Measurements from ENCODE around the gene WDR53.
"Not testable (repeated sequence)": the region's sequence is repeated elsewhere in the genome, so short reads cannot be mapped to it uniquely, and the experiment has no call there.

The WDR53 gene

GRCh38 chr3:196514913-196515621 lies 53.3 kb downstream of the WDR53 start, which contains the start of gene SMCO1:
Gene SMCO1, minus strand, starts transcription at chr3:196515346. Its CDS starts 137 bp downstream, at chr3:196515209.
- DNase-seq: no peak

DNA sequence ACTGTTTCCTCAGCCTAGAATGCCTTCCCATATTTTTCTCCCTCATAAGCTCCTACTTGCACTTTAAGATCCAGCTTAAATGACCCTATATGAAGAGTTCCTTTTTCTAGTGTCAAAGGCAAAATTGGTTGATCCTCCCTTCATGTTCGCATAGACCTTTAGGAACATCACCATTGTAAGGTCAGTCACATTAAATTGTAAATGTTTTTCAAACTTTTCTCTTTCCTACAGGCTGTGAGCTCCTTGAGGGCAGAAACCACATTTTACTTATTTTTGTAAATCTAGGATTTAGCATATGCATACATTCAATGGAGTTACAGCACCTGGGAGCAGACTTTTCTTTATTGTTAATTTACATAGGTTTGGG lies 54.0 kb downstream of the WDR53 start:
- DNase-seq: no peak

- DNase-seq: no peak
Measured at GRCh38 chr3:196513697-196514349, 54.5 kb downstream of the WDR53 start.

DNA sequence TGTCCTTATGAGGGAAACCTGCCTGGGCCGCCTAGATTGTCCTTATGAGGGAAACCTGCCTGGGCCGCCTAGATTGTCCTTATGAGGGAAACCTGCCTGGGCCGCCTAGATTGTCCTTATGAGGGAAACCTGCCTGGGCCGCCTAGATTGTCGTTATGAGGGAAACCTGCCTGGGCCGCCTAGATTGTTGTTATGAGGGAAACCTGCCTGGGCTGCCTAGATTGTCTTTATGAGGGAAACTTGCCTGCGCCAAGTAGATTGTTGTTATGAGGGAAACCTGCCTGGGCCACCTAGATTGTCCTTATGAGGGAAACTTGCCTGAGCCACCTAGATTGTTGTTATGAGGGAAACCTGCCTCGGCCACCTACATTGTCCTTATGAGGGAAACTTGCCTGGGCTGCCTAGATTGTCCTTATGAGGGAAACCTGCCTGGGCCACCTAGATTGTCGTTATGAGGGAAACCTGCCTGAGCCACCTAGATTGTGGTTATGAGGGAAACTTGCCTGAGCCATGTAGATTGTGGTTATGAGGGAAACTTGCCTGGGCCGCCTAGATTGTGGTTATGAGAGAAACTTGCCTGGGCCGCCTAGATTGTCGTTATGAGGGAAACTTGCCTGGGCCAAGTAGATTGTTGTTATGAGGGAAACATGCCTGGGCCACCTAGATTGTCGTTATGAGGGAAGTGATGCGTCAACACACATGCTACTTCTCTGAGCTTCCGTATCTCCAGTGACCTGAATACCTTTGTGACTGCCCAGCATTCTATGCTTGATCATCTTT lies 56.5 kb downstream of the WDR53 start:
- DNase-seq: not testable (repeated sequence)

DNA sequence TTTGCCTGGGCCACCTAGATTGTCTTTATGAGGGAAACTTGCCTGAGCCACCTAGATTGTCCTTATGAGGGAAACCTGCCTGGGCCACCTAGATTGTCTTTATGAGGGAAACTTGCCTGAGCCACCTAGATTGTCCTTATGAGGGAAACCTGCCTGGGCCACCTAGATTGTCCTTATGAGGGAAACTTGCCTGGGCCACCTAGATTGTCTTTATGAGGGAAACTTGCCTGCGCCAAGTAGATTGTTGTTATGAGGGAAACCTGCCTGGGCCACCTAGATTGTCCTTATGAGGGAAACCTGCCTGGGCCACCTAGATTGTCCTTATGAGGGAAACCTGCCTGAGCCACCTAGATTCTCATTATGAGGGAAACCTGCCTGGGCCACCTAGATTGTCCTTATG lies 57.2 kb downstream of the WDR53 start:
- DNase-seq: not testable (repeated sequence)

GRCh38 chr3:196506687-196507086 lies 61.7 kb downstream of the WDR53 start:
- no peak for DNase-seq

DNA sequence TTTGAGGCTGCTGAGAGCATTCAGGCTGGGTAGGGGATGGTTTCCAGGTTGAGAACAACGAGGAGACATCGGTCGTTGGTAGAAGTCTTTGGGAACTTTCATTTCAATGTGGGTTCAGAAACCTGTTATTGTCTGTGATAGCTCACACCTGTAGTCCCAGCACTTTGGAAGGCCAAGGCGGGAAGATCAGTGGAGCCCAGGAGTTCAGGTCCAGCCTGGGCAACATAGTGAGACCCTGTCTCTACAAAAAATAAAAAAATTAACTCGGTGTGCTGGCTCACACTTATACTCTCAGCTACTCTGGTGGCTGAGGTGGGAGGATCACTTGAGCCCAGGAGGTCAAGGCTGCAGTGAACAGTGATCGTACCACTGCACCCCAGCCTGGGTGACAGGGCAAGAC lies 63.8 kb downstream of the WDR53 start:
- DNase-seq: no peak

All from NCI-H2227 treated with DMSO at 0.1 percent for 48 hours (cell line).